ENCODE results near the gene PACS1.

The PACS1 gene

GRCh38 chr11:66204412-66204811 is 134.3 kb downstream of the PACS1 start:
- H3K9me2 ChIP-seq (replicated peaks; ENCODE audit: control insufficient read depth, low read length): no peaks in the 10 kb centered on the region
- H3K9me3 ChIP-seq (ENCODE audit: control insufficient read depth, insufficient read depth, low read length): no peaks in the 10 kb centered on the region
- no peak overlapping the region for H3K27ac ChIP-seq (ENCODE audit: low read depth, low read length)
- H3K4me2 ChIP-seq (ENCODE audit: low read length): no peak overlapping the region
- TF ChIP-seq CTCF (IDR thresholded peaks at IDR 0.05; ENCODE audit: low read depth, low read length, poor library complexity, severe bottlenecking): no peak
- no peak for TF ChIP-seq EZH2phosphoT487 (IDR thresholded peaks at IDR 0.05; ENCODE audit: borderline replicate concordance, low read length)
- H3F3A ChIP-seq (ENCODE audit: control insufficient read depth, insufficient read depth): no peaks in the 10 kb centered on the region; the same call in 1 of the 2 replicates
- no peak overlapping the region for H3K4me3 ChIP-seq (ENCODE audit: low read length)
- no peaks in the 10 kb centered on the region for H3K79me2 ChIP-seq (ENCODE audit: control insufficient read depth, low read length)
- H3K4me1 ChIP-seq (ENCODE audit: control insufficient read depth, low read length): no peaks in the 10 kb centered on the region
- H3K36me3 ChIP-seq (ENCODE audit: control insufficient read depth, low read length): no peaks in the 10 kb centered on the region
- no peaks in the 10 kb centered on the region for H3K27me3 ChIP-seq (ENCODE audit: control insufficient read depth, low read length)
- H4K20me1 ChIP-seq (ENCODE audit: control insufficient read depth, insufficient read depth, low read depth, low read length): no peaks in the 10 kb centered on the region

GRCh38 chr11:66207816-66208215 is 137.7 kb downstream of the PACS1 start:
- Histone ChIP-seq H3K36me3 (ENCODE audit: control insufficient read depth, low read length) (peaks cover 16% of the 10 kb centered on the region), H3K4me3 (ENCODE audit: low read length) (no peak overlapping the region), H3K79me2 (ENCODE audit: control insufficient read depth, low read length) (no peaks in the 10 kb centered on the region), H3K27ac (ENCODE audit: low read depth, low read length) (no peak overlapping the region), H3F3A (ENCODE audit: control insufficient read depth, insufficient read depth) (no peaks in the 10 kb centered on the region; the same call in 1 of the 2 replicates), H3K9me3 (ENCODE audit: control insufficient read depth, insufficient read depth, low read length) (no peaks in the 10 kb centered on the region), H4K20me1 (ENCODE audit: control insufficient read depth, insufficient read depth, low read depth, low read length) (no peaks in the 10 kb centered on the region), H3K27me3 (ENCODE audit: control insufficient read depth, low read length) (no peaks in the 10 kb centered on the region), H3K4me1 (ENCODE audit: control insufficient read depth, low read length) (no peaks in the 10 kb centered on the region), H3K4me2 (ENCODE audit: low read length) (no peak overlapping the region), H3K9me2 (replicated peaks; ENCODE audit: control insufficient read depth, low read length) (no peaks in the 10 kb centered on the region)
- TF ChIP-seq EZH2phosphoT487 (IDR thresholded peaks at IDR 0.05; ENCODE audit: borderline replicate concordance, low read length) (no peak), CTCF (IDR thresholded peaks at IDR 0.05; ENCODE audit: low read depth, low read length, poor library complexity, severe bottlenecking) (no peak)

- H3K9me3 ChIP-seq (ENCODE audit: control insufficient read depth, insufficient read depth, low read length): no peaks in the 10 kb centered on the region
- TF ChIP-seq EZH2phosphoT487 (IDR thresholded peaks at IDR 0.05; ENCODE audit: borderline replicate concordance, low read length) (no peak), CTCF (IDR thresholded peaks at IDR 0.05; ENCODE audit: low read depth, low read length, poor library complexity, severe bottlenecking) (no peak)
- no peaks in the 10 kb centered on the region; the same call in 1 of the 2 replicates for H3F3A ChIP-seq (ENCODE audit: control insufficient read depth, insufficient read depth)
- no peak overlapping the region for H3K4me2 ChIP-seq (ENCODE audit: low read length)
- peaks cover 22% of the 10 kb centered on the region for H3K36me3 ChIP-seq (ENCODE audit: control insufficient read depth, low read length)
- no peaks in the 10 kb centered on the region for H3K27me3 ChIP-seq (ENCODE audit: control insufficient read depth, low read length)
- no peaks in the 10 kb centered on the region for H3K79me2 ChIP-seq (ENCODE audit: control insufficient read depth, low read length)
- no peaks in the 10 kb centered on the region for H3K4me1 ChIP-seq (ENCODE audit: control insufficient read depth, low read length)
- H3K9me2 ChIP-seq (replicated peaks; ENCODE audit: control insufficient read depth, low read length): no peaks in the 10 kb centered on the region
- H3K27ac ChIP-seq (ENCODE audit: low read depth, low read length): no peak overlapping the region
- H4K20me1 ChIP-seq (ENCODE audit: control insufficient read depth, insufficient read depth, low read depth, low read length): no peaks in the 10 kb centered on the region
- H3K4me3 ChIP-seq (ENCODE audit: low read length): no peak overlapping the region
Measured at GRCh38 chr11:66211100-66211499, 141.0 kb downstream of the PACS1 start.
